GM03348 (cell line): ENCODE measurements around the gene RARS1.

Experiments used
- DNase-seq: peaks from one replicate; pipeline ENCODE4 v3.0.0; 2012; ENCODE audit warnings: low spot score

Gene RARS1

GRCh38 chr5:168486136-168486879, at the start of gene RARS1:
Gene RARS1, plus strand, starts transcription at chr5:168486471. Its CDS starts 28 bp downstream, at chr5:168486499.
- peak; percentile 98 for DNase-seq

- no peak for DNase-seq
These were observed 47.9 kb upstream of the RARS1 start for GRCh38 chr5:168438349-168438748.

GRCh38 chr5:168443533-168443932, 42.7 kb upstream of the RARS1 start:
- peak; percentile 22 for DNase-seq

- no peak for DNase-seq
These were observed 42.1 kb upstream of the RARS1 start for GRCh38 chr5:168443950-168444700.

- no peak for DNase-seq
These were observed 39.2 kb upstream of the RARS1 start for GRCh38 chr5:168446983-168447619.

- DNase-seq, result no peak
These were observed 38.5 kb upstream of the RARS1 start for GRCh38 chr5:168447808-168448207.

- no peak for DNase-seq
These were observed 37.1 kb upstream of the RARS1 start for GRCh38 chr5:168449166-168449565.

GRCh38 chr5:168451565-168451964, 34.7 kb upstream of the RARS1 start:
- DNase-seq, result no peak

GRCh38 chr5:168455201-168455600, 31.1 kb upstream of the RARS1 start:
- no peak for DNase-seq

GRCh38 chr5:168457542-168457941, 28.7 kb upstream of the RARS1 start:
- DNase-seq, result no peak

GRCh38 chr5:168460606-168461005, 25.7 kb upstream of the RARS1 start:
- no peak for DNase-seq

GRCh38 chr5:168463081-168463480, 23.2 kb upstream of the RARS1 start:
- DNase-seq, result peak; percentile 19

GRCh38 chr5:168464214-168464613, 22.1 kb upstream of the RARS1 start:
- peak; percentile 39 for DNase-seq

GRCh38 chr5:168464641-168465040, 21.6 kb upstream of the RARS1 start:
- no peak for DNase-seq

GRCh38 chr5:168467755-168468330, 18.4 kb upstream of the RARS1 start:
- DNase-seq, result no peak

GRCh38 chr5:168468836-168469235, 17.4 kb upstream of the RARS1 start:
- DNase-seq, result peak; percentile 61

- DNase-seq, result no peak
These were observed 16.5 kb upstream of the RARS1 start for GRCh38 chr5:168469816-168470215.

GRCh38 chr5:168471785-168472184, 14.5 kb upstream of the RARS1 start:
- DNase-seq, result peak; percentile 51

- DNase-seq, result peak; percentile 92
These were observed 13.9 kb upstream of the RARS1 start for GRCh38 chr5:168472329-168472728.

GRCh38 chr5:168474319-168474718, 12.0 kb upstream of the RARS1 start:
- DNase-seq, result no peak

GRCh38 chr5:168477060-168477459, 9.2 kb upstream of the RARS1 start:
- peak; percentile 67 for DNase-seq

- DNase-seq, result no peak
These were observed 7.1 kb upstream of the RARS1 start for GRCh38 chr5:168479166-168479565.

- DNase-seq, result no peak
These were observed 5.7 kb upstream of the RARS1 start for GRCh38 chr5:168480601-168481000.
